ENCODE results near the gene ADAMTS4. TPM values are rescaled to one million over a fixed set of nuclear protein-coding genes. Genes with fewer than 3 reads are reported as not detected.

ADAMTS4 gene
- total and polyA plus RNA-seq, 2 of the 4 experiments (the other 2 are of a cell fraction), result 0.39 to 0.72 TPM

DNA sequence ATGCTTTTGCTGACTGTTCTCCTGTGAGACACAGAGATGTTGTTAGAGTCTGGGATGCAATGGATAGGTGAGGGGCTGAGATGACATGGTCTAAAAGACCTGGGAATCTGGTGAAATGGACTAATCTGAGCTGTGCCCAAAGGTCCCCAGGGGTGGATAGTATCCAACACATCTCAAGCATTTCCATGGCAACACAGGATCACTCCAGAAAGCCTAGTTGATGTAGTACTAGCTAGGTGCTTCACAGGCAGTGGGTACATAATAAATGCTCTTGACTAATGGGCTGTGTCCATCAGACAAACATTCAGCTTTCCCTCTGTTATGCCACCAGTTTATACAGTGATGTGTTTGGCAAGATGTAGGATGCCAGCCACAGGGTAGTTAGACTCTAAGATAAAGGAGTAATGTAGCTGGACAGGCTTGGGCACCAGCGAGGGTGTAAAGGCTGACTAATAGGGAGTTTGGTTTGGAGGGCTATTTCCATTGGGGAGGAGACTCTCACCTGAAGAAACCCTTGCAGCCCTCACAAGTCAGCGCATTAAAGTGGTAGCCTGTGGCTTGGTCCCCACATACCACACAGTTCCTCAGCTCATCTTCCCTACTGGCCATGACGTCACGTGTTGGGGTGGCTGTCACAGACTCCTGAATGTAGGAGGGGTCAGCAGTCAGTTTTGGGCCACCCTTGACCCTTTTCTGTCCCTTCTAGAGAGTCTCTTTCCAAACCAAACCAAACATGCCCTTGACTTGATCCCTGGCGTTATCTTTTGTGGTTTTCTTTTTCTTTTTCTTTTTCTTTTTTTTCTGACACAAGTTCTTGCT is 37.3 kb upstream of the ADAMTS4 start:
- Histone ChIP-seq H3K79me1 (ENCODE audit: low read depth in 1 of 2, low read length in 2 of 2) (no peaks in the 10 kb centered on the region), H3K56ac (ENCODE audit: extremely low read depth, insufficient read depth, low read length) (no peak overlapping the region), H2BK20ac (ENCODE audit: low read depth, low read length) (no peak overlapping the region), H3K14ac (replicated peaks; ENCODE audit: low read depth, low read length) (no peak overlapping the region), H3K9ac (ENCODE audit: low read depth, low read length) (no peak overlapping the region), H2AK5ac (ENCODE audit: low read depth, low read length) (no peak overlapping the region), H2BK120ac (ENCODE audit: low read depth, low read length) (no peak overlapping the region), H4K20me1 (ENCODE audit: insufficient read depth, low read length) (no peaks in the 10 kb centered on the region), H3K36me3 (ENCODE audit: control insufficient read depth, insufficient read depth, low read length) (no peaks in the 10 kb centered on the region), H2AK9ac (replicated peaks; ENCODE audit: low read depth, low read length, poor library complexity) (no peak overlapping the region), H3K18ac (ENCODE audit: low read depth, low read length) (no peak overlapping the region), H2BK5ac (ENCODE audit: low read depth, low read length, poor library complexity, severe bottlenecking) (no peak overlapping the region), H3K27ac (ENCODE audit: insufficient read depth, low read length) (no peak overlapping the region), H3K23ac (ENCODE audit: low read depth, low read length) (no peak overlapping the region), H3K4ac (ENCODE audit: low read depth, low read length) (no peak overlapping the region), H3K27me3 (ENCODE audit: control insufficient read depth, insufficient read depth, low read length) (peaks cover 2% of the 10 kb centered on the region; the same call in 1 of the 2 replicates), H3K4me2 (ENCODE audit: low read depth, low read length) (no peak overlapping the region), H3K4me1 (ENCODE audit: control insufficient read depth, insufficient read depth, low read length) (no peaks in the 10 kb centered on the region), H4K91ac (ENCODE audit: insufficient read depth, low read depth, low read length) (no peak overlapping the region), H2AFZ (replicated peaks; ENCODE audit: low read length, poor library complexity) (no peak overlapping the region), H3K9me1 (ENCODE audit: insufficient read depth, low read length) (0 out of 2 replicates have a peak, but pooled peaks cover under 1% of the 10 kb centered on the region), H4K8ac (ENCODE audit: low read depth in 2 of 2, low read length in 2 of 2) (no peak overlapping the region), H2BK15ac (ENCODE audit: low read depth, low read length) (no peak overlapping the region), H4K5ac (ENCODE audit: low read depth, low read length) (no peak overlapping the region), H3K4me3 (ENCODE audit: insufficient read depth, low read depth, low read length) (no peak overlapping the region), H3K9me3 (ENCODE audit: control insufficient read depth, insufficient read depth, low read length) (no peaks in the 10 kb centered on the region)
- BruUV-seq (replicated peaks), result no TSS peak
- ChIA-PET POLR2A (ENCODE audit: unreplicated experiment) (no interaction called here), CTCF (interaction anchor here (1.0 to 1.1 kb wide), 2 partner anchors 10 to 55 kb away, joined by 4 to 5 read pairs; partner anchors contain the start of gene TOMM40L)
- intact Hi-C loops (cut with micrococcal nuclease), result loop anchor here (5.0 kb wide), 1 partner anchor 36 kb away; no protein-coding TSS in a partner anchor
- no peak for ATAC-seq (ENCODE audit: low read depth)
- in situ Hi-C loops (cut with MboI; ENCODE audit: low sequenced_read_pairs), result no loop called here
- WGBS, 2 experiments (ENCODE audit: extremely low coverage in 2 of 2, insufficient read length in 1 of 2), result 50% methylated on average over 2 of the region's 5 CpGs; no CpG with 5 or more reads in 1 of the 2 experiments
- DNase-seq, result no peak
- TF ChIP-seq NFE2L2 (IDR thresholded peaks at IDR 0.05; ENCODE audit: low read depth, low read length) (no peak), MAZ (IDR thresholded peaks at IDR 0.05; ENCODE audit: borderline replicate concordance, low read depth, low read length) (no peak), FOS (IDR thresholded peaks at IDR 0.05; ENCODE audit: low read depth, low read length) (no peak), BHLHE40 (IDR thresholded peaks at IDR 0.05; ENCODE audit: low read depth, low read length) (no peak), POLR2A (IDR thresholded peaks at IDR 0.05; ENCODE audit: low read depth, low read length) (no peak), RAD21 (IDR thresholded peaks at IDR 0.05; ENCODE audit: low read length) (no peak), MAFK (IDR thresholded peaks at IDR 0.05; ENCODE audit: low read depth, low read length) (no peak), RFX5 (IDR thresholded peaks at IDR 0.05; ENCODE audit: low read depth, low read length) (no peak), RCOR1 (IDR thresholded peaks at IDR 0.05; ENCODE audit: insufficient replicate concordance, low read length) (no peak), MXI1 (IDR thresholded peaks at IDR 0.05; ENCODE audit: borderline replicate concordance, low read depth, low read length) (no peak), SMC3 (IDR thresholded peaks at IDR 0.05; ENCODE audit: low read depth, low read length) (no peak), CEBPB (IDR thresholded peaks at IDR 0.05; ENCODE audit: low read depth, low read length) (no peak)
- TF ChIP-seq, protein P1, sequence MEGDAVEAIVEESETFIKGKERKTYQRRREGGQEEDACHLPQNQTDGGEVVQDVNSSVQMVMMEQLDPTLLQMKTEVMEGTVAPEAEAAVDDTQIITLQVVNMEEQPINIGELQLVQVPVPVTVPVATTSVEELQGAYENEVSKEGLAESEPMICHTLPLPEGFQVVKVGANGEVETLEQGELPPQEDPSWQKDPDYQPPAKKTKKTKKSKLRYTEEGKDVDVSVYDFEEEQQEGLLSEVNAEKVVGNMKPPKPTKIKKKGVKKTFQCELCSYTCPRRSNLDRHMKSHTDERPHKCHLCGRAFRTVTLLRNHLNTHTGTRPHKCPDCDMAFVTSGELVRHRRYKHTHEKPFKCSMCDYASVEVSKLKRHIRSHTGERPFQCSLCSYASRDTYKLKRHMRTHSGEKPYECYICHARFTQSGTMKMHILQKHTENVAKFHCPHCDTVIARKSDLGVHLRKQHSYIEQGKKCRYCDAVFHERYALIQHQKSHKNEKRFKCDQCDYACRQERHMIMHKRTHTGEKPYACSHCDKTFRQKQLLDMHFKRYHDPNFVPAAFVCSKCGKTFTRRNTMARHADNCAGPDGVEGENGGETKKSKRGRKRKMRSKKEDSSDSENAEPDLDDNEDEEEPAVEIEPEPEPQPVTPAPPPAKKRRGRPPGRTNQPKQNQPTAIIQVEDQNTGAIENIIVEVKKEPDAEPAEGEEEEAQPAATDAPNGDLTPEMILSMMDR (conservative IDR thresholded peaks at IDR 0.05; ENCODE audit: low read depth, low read length), result no peak
- TF ChIP-seq, protein P2, sequence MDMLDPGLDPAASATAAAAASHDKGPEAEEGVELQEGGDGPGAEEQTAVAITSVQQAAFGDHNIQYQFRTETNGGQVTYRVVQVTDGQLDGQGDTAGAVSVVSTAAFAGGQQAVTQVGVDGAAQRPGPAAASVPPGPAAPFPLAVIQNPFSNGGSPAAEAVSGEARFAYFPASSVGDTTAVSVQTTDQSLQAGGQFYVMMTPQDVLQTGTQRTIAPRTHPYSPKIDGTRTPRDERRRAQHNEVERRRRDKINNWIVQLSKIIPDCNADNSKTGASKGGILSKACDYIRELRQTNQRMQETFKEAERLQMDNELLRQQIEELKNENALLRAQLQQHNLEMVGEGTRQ (IDR thresholded peaks at IDR 0.05; ENCODE audit: low read depth, low read length), result no peak
- dilution Hi-C loops (cut with HindIII; ENCODE audit: low sequenced_read_pairs, unreplicated experiment), result no loop called here

Data from IMR-90 (cell line).